H7 (cell line): Measurements from ENCODE around the gene NDST1. TPM values are rescaled to one million over a fixed set of nuclear protein-coding genes. Genes with fewer than 3 reads are reported as not detected.

Experiments
- DNase-seq: peaks from one replicate; pipeline ENCODE4 v3.0.0; 2012
- H3K27me3 ChIP-seq: 2 replicates; pipeline ENCODE4 v1.6.0; 2011; ENCODE audit warnings: mild to moderate bottlenecking, low read length; ENCODE audit not compliant: control insufficient read depth, insufficient read depth
- H3K36me3 ChIP-seq: replicated peaks from 2 replicates; pipeline ENCODE4 v1.5.1; 2011; ENCODE audit warnings: low read length; ENCODE audit not compliant: control insufficient read depth, insufficient read depth
- H3K4me3 ChIP-seq: 2 replicates; pipeline ENCODE4 v1.5.1; 2011; ENCODE audit warnings: low read depth, mild to moderate bottlenecking, control low read depth, low read length, moderate library complexity; ENCODE audit not compliant: insufficient read depth
- total RNA-seq: library from RNA; depleted of rRNA; stranded (reverse); fragments of >200 nt; shearing (Covaris generic); gene quantifications from 2 replicates; pipeline ENCODE4 v1.2.3, GENCODE V29; 2014

NDST1 gene
- total RNA-seq, 1 experiment from 2014 or later, result 24.8 TPM

GRCh38 chr5:150498501-150498900 is 9.4 kb upstream of the NDST1 start:
- Histone ChIP-seq H3K36me3 (no peaks in the 10 kb centered on the region), H3K27me3 (no peaks in the 10 kb centered on the region), H3K4me3 (no peak overlapping the region)
- DNase-seq, result peak; percentile 85

DNA sequence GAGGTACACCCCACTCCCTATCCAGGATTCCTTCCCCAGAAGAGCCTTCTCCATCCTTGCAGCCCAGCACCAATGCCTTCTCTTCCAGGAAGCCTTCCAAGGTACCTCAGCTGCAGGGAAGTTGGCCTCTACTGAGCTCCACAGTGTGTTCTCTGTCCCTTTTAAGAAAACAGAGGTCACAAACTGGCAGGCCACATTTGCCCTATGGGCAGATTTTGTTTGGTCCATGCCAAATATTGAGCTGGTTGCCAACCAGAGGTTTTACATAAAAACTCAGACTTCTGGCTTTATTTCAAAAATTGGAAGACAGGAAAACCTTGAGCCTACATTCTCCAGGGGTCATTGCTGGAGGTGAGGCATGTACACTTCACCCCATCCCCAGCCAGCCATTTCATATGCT is 9.0 kb upstream of the NDST1 start:
- H3K4me3 ChIP-seq, result no peak overlapping the region
- no peak for DNase-seq
- H3K36me3 ChIP-seq, result no peaks in the 10 kb centered on the region
- H3K27me3 ChIP-seq, result no peaks in the 10 kb centered on the region

DNA sequence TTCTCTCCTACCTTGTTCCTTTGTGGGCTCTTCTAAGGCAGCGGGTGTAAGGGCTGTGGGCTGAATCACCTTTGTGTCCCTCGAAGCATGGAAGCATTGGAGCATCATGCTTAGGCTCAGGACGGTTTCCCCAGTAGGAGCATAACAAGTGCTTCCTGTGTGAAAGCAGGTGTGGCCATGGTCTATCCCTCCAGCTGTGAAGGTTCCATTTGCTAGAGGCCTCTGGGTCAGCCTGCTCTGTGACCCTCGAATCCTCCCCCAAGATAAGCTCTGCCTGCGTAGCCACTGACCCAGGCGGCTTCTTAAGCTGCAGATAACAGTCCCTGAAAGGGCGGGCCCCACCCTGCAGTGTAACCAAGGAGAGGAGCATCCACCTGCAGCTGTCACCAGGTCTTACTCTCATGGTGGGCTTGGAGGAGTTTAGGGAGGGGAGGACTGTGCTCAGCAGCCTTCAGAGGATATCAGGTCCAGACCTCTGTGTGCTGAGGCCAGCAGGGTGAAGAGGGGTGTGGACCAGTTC is 8.4 kb upstream of the NDST1 start:
- DNase-seq, result no peak
- Histone ChIP-seq H3K27me3 (no peaks in the 10 kb centered on the region), H3K4me3 (no peak overlapping the region), H3K36me3 (no peaks in the 10 kb centered on the region)

- DNase-seq, result no peak
- Histone ChIP-seq H3K4me3 (no peak overlapping the region), H3K27me3 (no peaks in the 10 kb centered on the region), H3K36me3 (no peaks in the 10 kb centered on the region)
Measured at GRCh38 chr5:150500328-150500841, 7.5 kb upstream of the NDST1 start.

DNA sequence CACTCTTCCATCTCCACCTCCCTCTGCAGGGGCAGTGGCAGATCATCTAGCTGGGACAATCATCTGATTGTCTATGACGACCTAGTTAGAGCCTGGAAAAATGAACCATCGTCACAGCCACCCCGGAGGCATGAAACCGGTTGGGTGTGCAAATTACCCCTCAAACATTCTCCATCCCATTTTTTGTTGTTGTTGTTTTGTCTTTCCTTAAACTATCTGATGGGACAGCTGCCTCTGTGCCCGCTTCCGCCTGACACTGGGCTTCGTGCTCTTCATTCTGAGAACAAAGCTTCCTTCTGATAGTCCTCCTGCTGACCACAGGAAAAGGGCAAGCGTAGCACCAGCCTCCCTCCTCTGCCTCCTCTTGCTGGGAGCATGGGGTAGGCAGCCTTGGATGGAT is 7.0 kb upstream of the NDST1 start:
- Histone ChIP-seq H3K27me3 (no peaks in the 10 kb centered on the region), H3K36me3 (no peaks in the 10 kb centered on the region), H3K4me3 (no peak overlapping the region)
- DNase-seq, result no peak

DNA sequence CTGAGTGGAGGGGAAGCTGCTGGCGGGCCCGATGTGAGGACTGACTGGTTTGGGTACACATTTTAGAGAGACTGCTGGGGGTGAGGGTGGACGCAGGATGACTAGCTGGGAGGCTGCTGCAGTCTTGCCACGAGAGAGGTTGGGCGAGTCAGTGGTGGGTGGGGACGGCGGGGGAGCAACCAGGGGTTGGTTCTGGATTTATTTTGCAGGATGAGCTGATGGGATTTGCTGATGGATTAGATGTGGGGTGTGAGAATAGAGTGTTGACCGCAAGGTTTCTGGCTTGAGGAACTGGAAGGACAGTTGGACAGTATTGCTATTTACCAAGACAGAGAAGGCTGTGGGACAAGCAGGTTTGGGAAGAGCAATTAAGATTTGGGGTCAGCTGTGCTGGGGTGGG is 5.8 kb upstream of the NDST1 start:
- no peak overlapping the region for H3K4me3 ChIP-seq
- H3K27me3 ChIP-seq, result no peaks in the 10 kb centered on the region
- H3K36me3 ChIP-seq, result no peaks in the 10 kb centered on the region
- no peak for DNase-seq

- no peak overlapping the region for H3K4me3 ChIP-seq
- no peak for DNase-seq
- H3K36me3 ChIP-seq, result no peaks in the 10 kb centered on the region; the same call in 1 of the 2 replicates
- no peaks in the 10 kb centered on the region for H3K27me3 ChIP-seq
Measured at GRCh38 chr5:150502847-150503246, 5.1 kb upstream of the NDST1 start.

- DNase-seq, result no peak
- Histone ChIP-seq H3K4me3 (no peak overlapping the region), H3K36me3 (no peaks in the 10 kb centered on the region; the same call in 1 of the 2 replicates), H3K27me3 (no peaks in the 10 kb centered on the region)
Measured at GRCh38 chr5:150503386-150503785, 4.5 kb upstream of the NDST1 start.

DNA sequence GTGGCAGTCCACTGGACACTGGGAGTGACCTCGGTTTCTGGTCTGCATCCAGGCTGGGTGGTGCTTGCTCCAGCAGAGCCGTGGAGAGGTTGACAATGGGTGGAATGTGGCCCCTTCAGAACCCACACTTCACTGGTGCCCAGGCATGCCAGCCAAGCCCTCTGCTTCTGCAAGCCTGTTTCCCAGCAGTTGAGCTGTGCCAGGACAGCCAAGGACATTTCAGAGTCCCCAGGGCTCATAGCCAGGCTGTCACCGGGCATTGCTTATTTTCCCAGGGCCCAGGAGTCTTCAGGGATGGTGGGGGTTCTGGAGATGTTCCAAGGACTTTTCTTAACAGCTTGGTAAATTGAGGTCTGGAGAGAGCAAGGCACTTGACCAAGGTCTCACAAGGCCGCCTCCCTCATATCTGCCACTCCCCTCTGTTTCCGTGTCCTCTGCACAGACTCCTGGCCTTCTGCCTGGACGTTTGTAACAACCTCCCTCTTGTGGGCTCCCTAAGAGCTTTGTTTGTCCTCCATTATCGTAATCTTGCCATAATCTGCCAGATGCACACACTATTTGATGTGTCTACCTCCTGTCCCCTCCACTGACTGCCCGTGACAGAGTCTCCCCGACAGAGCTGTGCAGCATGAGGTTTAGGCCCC is 3.8 kb upstream of the NDST1 start:
- Histone ChIP-seq H3K36me3 (no peaks in the 10 kb centered on the region; the same call in 1 of the 2 replicates), H3K4me3 (no peak overlapping the region), H3K27me3 (no peaks in the 10 kb centered on the region)
- no peak for DNase-seq

DNA sequence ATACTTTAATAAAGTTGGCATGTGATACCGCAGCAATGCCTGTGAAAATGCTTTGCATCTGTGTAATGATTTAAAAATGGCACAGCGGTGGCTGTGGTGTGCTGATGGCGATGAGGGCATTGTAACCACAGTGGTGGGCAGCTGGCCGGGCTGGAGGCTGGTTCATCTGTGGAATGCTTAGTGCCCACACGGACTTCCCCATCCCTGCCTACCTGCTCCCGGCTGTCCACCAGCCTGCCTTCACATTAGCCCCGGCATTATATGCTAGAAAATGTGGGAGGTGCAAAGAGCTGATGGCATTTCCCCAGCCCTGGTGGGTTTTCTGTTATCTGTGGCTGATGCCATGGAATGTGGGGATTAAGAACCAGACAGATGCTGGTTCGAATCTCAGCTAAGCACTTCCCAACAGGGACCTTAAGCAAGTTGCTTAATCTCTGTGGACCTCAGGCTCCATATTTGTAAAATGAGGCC is 2.9 kb upstream of the NDST1 start:
- Histone ChIP-seq H3K4me3 (no peak overlapping the region), H3K36me3 (no peaks in the 10 kb centered on the region; the same call in 1 of the 2 replicates), H3K27me3 (no peaks in the 10 kb centered on the region)
- no peak for DNase-seq

- no peak overlapping the region for H3K4me3 ChIP-seq
- H3K27me3 ChIP-seq, result no peaks in the 10 kb centered on the region
- H3K36me3 ChIP-seq, result no peaks in the 10 kb centered on the region; the same call in 1 of the 2 replicates
- no peak for DNase-seq
Measured at GRCh38 chr5:150505816-150506215, 2.1 kb upstream of the NDST1 start.

GRCh38 chr5:150506571-150507473 is 1.1 kb upstream of the NDST1 start:
- H3K36me3 ChIP-seq, result no peaks in the 10 kb centered on the region; the same call in 1 of the 2 replicates
- no peaks in the 10 kb centered on the region for H3K27me3 ChIP-seq
- H3K4me3 ChIP-seq, result no peak overlapping the region
- DNase-seq, result no peak

- Histone ChIP-seq H3K27me3 (no peaks in the 10 kb centered on the region), H3K36me3 (no peaks in the 10 kb centered on the region; the same call in 1 of the 2 replicates), H3K4me3 (no peak overlapping the region)
- no peak for DNase-seq
Measured at GRCh38 chr5:150508277-150508640, 328 bp downstream of the NDST1 start.

GRCh38 chr5:150508828-150509227 is 897 bp downstream of the NDST1 start:
- DNase-seq, result peak; percentile 64
- Histone ChIP-seq H3K4me3 (no peak overlapping the region), H3K27me3 (no peaks in the 10 kb centered on the region), H3K36me3 (no peaks in the 10 kb centered on the region; the same call in 1 of the 2 replicates)
